HG02623 (cell line): ENCODE results near the gene CACNB2.

ENCODE experiments used
- ATAC-seq: cut with Tn5 transposase; IDR thresholded peaks from one replicate; pipeline ENCODE4 v1.9.1; 2021; ENCODE audit warnings: moderate library complexity; ENCODE audit not compliant: unreplicated experiment

Gene CACNB2

GRCh38 chr10:18381679-18382078, 241.5 kb downstream of the CACNB2 start:
- ATAC-seq: no peak

- ATAC-seq: no peak
Observed at GRCh38 chr10:18397906-18398305, 257.7 kb downstream of the CACNB2 start.

- peak; percentile 65 for ATAC-seq
Observed at GRCh38 chr10:18399158-18399557, 258.9 kb downstream of the CACNB2 start.

- peak; percentile 34 for ATAC-seq
Observed at GRCh38 chr10:18400201-18400905, 260.1 kb downstream of the CACNB2 start.

GRCh38 chr10:18400906-18401245, 260.7 kb downstream of the CACNB2 start:
- ATAC-seq: no peak

GRCh38 chr10:18401416-18402195, 261.4 kb downstream of the CACNB2 start:
- ATAC-seq: no peak

GRCh38 chr10:18402853-18403252, 262.6 kb downstream of the CACNB2 start:
- ATAC-seq: no peak

GRCh38 chr10:18404530-18404929, 264.3 kb downstream of the CACNB2 start:
- no peak for ATAC-seq

GRCh38 chr10:18406136-18406535, 265.9 kb downstream of the CACNB2 start:
- no peak for ATAC-seq

- peak; percentile 57 for ATAC-seq
Observed at GRCh38 chr10:18409599-18410397, 269.6 kb downstream of the CACNB2 start.

- ATAC-seq: no peak
Observed at GRCh38 chr10:18414061-18414460, 273.8 kb downstream of the CACNB2 start.

- ATAC-seq: no peak
Observed at GRCh38 chr10:18417950-18418527, 277.8 kb downstream of the CACNB2 start.

GRCh38 chr10:18418541-18419215, 278.5 kb downstream of the CACNB2 start:
- ATAC-seq: peak; percentile 56

GRCh38 chr10:18419945-18420344, 279.7 kb downstream of the CACNB2 start:
- no peak for ATAC-seq

- ATAC-seq: no peak
Observed at GRCh38 chr10:18421726-18422293, 281.6 kb downstream of the CACNB2 start.

GRCh38 chr10:18423058-18423637, 282.9 kb downstream of the CACNB2 start:
- no peak for ATAC-seq

- no peak for ATAC-seq
Observed at GRCh38 chr10:18424200-18424599, 284.0 kb downstream of the CACNB2 start.

GRCh38 chr10:18429335-18429734, 289.1 kb downstream of the CACNB2 start:
- no peak for ATAC-seq

GRCh38 chr10:18436902-18437301, 296.7 kb downstream of the CACNB2 start:
- ATAC-seq: no peak

GRCh38 chr10:18437486-18437885, 297.3 kb downstream of the CACNB2 start:
- ATAC-seq: no peak
